ENCODE data around the gene MFSD11.
"Not testable (repeated sequence)": the region's sequence is repeated elsewhere in the genome, so short reads cannot be mapped to it uniquely, and the experiment has no call there.

MFSD11 gene

DNA sequence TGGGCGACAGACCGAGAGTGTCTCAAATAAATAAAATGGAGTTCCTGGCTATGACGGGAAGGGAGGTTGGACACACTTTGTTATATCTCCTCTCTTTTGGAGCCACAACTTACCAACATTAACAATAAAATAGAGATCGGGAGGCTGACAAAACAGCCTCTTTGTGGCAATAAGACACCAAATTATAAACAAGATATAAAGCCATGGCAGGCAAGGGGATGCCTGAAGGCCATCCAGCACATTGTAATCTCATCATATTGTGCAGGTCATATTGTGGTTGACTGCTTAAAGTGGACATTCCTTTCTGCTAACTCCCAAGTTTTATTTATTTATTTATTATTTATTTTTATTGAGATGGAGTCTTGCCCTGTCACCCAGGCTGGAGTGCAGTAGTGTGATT lies 70.4 kb downstream of the MFSD11 start:
- DNase-seq = no peak

DNA sequence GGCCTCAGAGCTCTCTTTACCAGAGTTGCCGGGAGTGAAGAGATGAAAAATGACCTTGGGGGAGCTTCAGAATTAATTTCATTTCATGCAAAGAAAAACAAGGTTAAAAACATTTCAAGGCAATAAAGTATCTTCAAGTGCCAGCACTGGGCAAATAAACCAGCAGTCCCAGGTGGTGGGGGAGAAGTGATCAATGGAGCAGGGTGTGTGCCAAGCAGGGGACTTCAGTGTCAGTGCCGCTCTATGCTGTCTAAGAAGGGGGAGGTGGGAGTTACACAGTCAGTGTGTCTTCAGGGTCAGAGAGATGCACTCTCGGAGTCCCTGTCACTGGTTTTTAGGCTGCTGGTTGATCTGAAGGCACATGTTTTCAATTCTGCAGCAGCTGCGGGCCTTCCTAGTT lies 73.0 kb downstream of the MFSD11 start:
- peak; percentile 12 for DNase-seq

DNA sequence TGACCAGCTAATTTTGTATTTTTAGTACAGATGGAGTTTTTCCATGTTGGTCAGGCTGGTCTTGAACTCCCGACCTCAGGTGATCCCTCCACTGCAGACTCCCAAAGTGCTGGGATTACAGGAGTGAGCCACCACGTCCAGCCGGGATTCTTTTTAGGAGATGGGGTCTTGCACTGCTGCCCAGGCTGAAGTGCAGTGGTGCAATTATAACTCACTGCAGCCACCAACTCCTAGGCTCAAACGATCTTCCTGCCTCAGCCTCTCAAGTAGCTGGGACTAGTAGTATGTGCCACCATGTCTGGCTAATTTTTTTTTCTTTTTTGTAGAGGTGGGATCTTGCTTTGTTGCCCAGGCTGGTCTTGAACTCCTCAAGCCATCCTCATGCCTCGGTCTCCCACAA lies 73.9 kb downstream of the MFSD11 start:
- DNase-seq = no peak

DNA sequence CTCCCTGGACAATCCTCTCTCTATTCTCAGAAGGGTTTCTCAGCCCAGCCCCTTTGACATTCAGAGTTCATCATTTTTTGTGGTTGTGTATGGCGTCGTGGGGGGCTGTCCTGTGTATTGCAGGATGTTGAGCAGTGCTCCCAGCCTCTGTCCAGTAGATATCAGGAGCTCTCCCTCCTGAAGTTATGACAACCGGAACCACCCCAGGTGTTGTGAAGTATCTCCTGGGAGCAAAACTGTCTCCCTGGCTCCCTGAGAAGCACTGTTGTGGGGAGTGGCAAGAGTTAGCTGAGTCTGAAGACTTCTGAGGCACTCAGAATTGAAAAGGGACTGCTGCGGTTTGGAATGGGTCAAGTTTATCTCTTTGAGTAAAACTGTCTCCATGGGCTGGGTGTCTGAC lies 74.3 kb downstream of the MFSD11 start:
- no peak for DNase-seq

DNA sequence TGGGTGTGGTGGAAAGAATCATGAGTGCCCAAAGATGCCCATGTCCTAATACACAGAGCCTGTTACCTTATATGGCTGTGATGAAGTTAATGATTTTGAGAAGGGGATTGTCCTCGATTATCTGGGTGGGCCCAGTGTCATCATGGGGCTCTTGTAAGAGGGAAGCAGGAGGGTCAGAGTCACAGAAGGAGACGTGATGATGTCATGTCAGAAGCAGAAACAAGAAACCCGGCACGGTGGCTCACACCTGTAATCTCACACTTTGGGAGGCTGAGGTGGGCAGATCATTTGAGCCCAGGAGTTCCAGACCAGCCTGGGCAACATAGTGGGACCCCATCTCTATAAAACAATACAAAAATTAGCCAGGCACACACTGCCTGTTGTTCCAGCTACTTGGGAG lies 75.0 kb downstream of the MFSD11 start:
- DNase-seq = no peak

DNA sequence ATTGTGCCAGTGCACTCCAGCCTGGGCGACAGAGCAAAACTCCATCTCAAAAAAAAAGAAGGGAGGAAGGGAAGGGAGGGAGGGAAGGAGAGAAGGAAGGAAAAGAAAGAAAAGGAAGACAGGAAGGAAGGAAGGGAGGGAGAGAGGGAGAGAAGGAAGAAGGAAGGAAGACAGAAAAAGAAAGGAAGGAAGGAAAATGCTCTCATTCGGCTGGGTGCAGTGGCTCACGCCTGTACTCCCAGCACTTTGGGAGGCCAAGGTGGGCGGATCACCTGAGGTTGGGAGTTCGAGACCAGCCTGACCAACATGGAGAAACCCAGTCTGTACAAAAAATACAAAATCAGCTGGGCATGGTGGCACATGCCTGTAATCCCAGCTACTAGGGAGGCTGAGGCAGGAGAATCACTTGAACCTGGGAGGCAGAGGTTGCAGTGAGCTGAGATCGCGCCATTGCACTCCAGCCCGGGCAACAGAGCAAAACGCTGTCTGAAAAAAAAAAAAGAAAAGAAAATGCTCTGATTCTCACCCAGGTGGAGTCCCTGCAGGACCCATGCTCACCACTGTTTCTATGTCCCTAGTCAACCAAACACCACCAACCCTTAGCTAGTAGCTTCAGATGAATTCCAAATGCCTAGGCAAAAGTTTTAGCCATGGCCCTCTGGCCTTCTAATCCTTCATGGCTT lies 78.1 kb downstream of the MFSD11 start:
- DNase-seq = not testable (repeated sequence)

DNA sequence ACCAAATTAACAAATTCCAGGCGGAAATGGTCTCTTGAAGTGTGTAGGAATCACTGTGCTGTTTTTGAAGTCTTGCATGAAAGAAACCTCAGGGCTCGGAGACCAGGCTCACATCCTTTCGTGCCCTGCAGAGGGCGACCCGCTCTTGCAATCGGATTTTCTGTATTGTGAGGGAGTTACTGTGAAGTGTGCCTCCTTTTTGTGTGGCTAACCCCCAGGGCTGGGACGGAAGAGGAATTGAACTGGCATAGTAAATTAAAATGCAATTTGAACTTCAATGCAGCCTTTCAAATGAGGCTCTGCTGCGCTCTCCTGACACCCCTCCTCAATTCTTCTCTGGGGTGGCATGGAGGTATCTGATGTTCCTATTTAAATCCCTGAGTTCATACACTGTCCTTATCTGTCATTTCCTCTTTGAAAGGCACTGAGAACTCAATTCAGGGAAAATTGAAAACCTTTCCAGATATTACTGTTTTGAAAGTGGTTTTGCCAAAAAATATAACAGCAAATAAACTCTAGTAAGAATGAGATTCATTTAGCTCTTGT lies 78.7 kb downstream of the MFSD11 start:
- DNase-seq = peak; percentile 77

DNA sequence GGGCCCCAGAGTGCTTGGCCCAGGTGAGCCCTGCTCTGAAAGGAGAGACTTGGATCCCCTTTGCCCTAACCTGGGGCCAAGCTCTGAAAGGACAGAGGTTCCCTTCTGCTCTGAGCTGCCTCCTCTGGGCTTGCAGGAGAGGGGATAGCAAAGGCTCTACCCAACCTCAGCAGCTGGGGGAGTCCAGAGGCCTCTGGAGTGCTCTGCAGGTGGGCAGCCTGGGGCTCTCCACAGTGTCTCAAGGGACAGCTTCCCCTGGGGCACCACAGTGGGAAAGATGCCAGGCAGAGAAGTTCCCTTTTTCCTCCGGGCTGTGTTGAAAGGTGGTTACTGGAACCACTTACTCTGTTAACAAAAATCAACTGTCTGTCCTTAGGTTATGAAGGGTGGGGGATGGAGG lies 82.1 kb downstream of the MFSD11 start:
- DNase-seq = peak; percentile 91

DNA sequence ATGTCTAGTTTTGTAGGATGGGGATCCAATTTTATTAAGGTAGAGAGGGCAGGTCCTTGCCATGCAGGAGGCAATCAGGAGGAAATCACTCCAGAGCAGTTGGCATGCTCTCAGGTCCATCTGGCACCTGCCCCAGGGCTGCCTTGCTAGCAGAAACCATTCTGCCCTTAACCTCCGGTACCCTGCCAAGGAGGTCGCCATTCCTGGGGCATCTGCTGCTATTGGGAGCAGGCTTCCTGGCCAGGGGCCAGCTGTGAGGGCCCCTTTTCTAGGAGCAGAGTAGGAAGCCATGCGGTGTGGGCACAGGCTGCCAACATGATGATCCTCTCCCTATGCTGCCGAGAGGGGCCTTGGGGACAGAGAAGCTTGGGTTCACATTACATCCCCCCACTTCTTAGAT lies 82.6 kb downstream of the MFSD11 start:
- peak; percentile 82 for DNase-seq

DNA sequence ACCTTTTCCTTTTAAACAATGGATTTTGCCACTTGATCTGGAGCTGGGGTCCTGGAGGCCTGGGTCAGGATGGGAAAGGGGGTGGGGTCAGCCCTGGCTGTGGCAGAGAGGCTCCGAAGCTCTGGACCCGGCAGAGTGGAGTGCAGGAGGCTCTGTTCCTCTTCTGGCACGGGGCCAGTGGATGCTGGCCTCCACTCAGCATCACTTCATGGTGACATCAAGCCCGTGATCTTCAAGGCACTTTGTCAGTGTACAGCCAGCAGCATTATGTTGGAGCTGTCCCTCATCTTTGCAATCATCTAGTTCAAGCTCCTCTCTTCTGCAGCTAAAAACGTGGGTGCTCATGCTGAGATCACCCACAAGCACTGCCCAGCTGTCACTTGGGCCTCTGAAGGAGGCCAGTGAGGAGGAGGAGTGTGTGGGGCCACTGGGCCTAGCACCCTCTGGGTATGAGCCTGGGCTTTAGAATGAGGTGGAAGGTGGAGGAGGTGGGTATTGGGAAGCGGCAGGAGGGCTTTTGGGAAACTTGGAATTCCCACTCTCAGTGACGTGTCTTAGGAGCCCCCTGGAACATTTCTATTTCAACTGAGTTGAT lies 84.4 kb downstream of the MFSD11 start:
- no peak for DNase-seq

DNA sequence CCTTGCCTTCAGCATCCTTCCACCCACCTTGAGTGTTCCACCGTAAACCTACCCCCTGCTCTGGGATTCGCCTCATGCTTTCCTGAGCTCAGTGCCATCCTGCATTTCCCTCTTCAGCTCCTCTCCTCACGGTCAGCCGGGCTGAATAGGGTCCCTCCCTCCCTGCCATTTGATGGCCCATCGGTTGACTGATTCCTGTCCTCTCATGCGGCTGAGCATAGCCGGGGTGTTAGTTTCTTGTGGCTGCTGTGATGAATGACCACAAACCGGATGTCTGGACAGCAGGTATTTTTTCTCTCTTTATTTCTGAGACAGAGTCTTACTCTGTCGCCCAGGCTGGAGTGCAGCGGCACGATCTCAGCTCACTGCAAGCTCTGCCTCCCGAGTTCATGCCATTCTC lies 86.2 kb downstream of the MFSD11 start:
- DNase-seq = no peak

DNA sequence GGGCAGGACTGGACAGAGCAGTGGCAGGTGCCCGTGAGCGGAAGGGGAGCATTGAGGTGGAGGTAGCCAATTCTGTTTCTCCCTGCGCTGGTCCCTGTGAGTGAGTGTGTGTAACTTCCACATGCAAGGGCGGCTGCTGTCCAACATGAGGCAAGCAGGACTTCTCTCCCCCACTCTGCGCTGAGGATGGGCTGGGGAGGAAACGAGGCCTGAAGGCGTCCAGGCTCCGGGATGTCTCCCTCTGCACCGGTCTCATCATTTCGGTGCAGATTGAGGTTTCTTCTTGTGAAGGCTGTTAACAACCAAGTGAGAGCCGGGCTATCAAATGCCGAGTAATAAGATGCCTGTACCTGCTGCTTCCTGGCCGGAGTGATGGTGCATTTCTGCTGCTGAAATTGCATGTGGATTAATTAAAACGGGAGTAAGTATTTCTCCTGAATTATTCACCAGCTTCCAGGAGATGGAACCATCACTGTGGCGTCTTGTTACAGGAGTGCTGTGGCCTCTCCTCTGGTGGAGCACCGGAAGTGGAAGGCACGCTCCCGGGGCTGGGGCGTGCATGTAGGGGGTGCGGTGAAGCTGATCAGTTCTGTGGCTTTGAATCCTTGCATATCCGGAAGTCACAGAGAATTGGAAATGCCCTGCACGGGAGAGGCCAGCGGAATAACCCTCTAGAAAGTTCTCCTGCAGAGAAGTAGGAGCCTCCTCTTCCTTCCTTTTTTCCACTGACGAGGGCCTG lies 88.6 kb downstream of the MFSD11 start:
- DNase-seq = no peak

DNA sequence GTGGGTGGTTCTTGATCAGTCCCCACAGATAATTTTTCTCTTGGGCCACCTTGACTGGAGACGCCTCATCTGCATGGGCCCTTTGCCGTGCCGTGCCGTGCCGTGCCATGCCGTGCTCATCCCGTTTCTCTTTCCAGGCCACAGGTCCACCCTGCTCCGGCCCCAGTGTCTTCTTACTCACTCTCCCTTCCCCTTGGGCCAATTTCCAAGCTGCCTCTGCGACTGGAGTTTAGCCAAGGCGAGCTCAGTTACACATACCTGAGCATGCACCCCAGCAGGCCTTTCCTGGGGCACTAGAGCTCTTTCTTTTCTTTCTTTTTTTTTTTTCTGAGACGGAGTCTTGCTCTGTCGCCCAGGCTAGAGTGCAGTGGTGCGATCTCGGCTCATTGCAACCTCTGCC lies 89.8 kb downstream of the MFSD11 start:
- no peak for DNase-seq

Data from NCI-H1436 treated with DMSO at 0.1 percent for 48 hours (cell line).